Stomach (tissue), 4 donors: Measurements from ENCODE around the gene TMBIM4.

Experiments
- CTCF ChIP-seq, 7 experiments: fragments of 450-650 bp in 4 of 7; fragments of 200-600 bp in 3 of 7; sonication (generic) in 3 of 7; IDR thresholded peaks; one replicate each; pipeline ENCODE4 v1.5.1; 2016 to 2019; ENCODE audit warnings: antibody characterized with exemption in 7 of 7, control low read depth in 2 of 7, mild to moderate bottlenecking in 1 of 7
- EP300 ChIP-seq: sonication (generic); formaldehyde crosslinking; IDR thresholded peaks from one replicate; pipeline ENCODE4 v1.6.1; 2017; ENCODE audit warnings: antibody characterized with exemption
- POLR2A ChIP-seq, 4 donors: fragments of 450-650 bp; IDR thresholded peaks; one replicate each; pipeline ENCODE4 v1.6.1; 2016; ENCODE audit warnings: antibody characterized with exemption in 4 of 4, control low read depth in 2 of 4, mild to moderate bottlenecking in 1 of 4, moderate library complexity in 1 of 4
- POLR2AphosphoS5 ChIP-seq, 3 donors: sonication (generic); formaldehyde crosslinking; IDR thresholded peaks; one replicate each; pipeline ENCODE4 v1.6.1; 2016; ENCODE audit warnings: antibody characterized with exemption in 3 of 3

- TF ChIP-seq POLR2AphosphoS5 (IDR thresholded peaks at IDR 0.05): no peak
- TF ChIP-seq CTCF (IDR thresholded peaks at IDR 0.05): no peak
- TF ChIP-seq POLR2A (IDR thresholded peaks at IDR 0.05): no peak
- no peak for TF ChIP-seq EP300
These were observed 15.0 kb downstream of the TMBIM4 start for GRCh38 chr12:66154776-66155175.
